ENCODE measurements around the gene RGS10.

The RGS10 gene

GRCh38 chr10:119497243-119497642 lies 45.3 kb downstream of the RGS10 start:
- no peaks in the 10 kb centered on the region for H3K36me3 ChIP-seq (replicated peaks; ENCODE audit: insufficient read depth, low read length)
- no peak overlapping the region for H3K4me2 ChIP-seq (ENCODE audit: low read depth, low read length)
- H3K27ac ChIP-seq (ENCODE audit: low read length): no peak overlapping the region
- H3K79me2 ChIP-seq (ENCODE audit: low read length): no peaks in the 10 kb centered on the region
- TF ChIP-seq EZH2phosphoT487 (IDR thresholded peaks at IDR 0.05; ENCODE audit: low read length) (no peak), EZH2 (optimal IDR thresholded peaks at IDR 0.05; ENCODE audit: low read depth, low read length) (no peak), CTCF (IDR thresholded peaks at IDR 0.05; ENCODE audit: low read length) (no peak)
- H3K9me2 ChIP-seq (replicated peaks; ENCODE audit: insufficient read depth, low read length): no peaks in the 10 kb centered on the region
- H3K9ac ChIP-seq (ENCODE audit: low read length): no peak overlapping the region
- H3K4me1 ChIP-seq (ENCODE audit: low read length): no peaks in the 10 kb centered on the region
- H4K20me1 ChIP-seq (ENCODE audit: insufficient read depth, low read length): no peaks in the 10 kb centered on the region
- no peaks in the 10 kb centered on the region for H3K27me3 ChIP-seq (replicated peaks; ENCODE audit: insufficient read depth, low read length)
- DNase-seq: no peak
- no peaks in the 10 kb centered on the region for H3F3A ChIP-seq (ENCODE audit: insufficient read depth, low read length)
- H3K4me3 ChIP-seq (ENCODE audit: low read length): no peak overlapping the region
- H2AFZ ChIP-seq (ENCODE audit: low read length): no peak overlapping the region
- H3K9me3 ChIP-seq (replicated peaks; ENCODE audit: insufficient read depth, low read length): no peaks in the 10 kb centered on the region

- Histone ChIP-seq H3K9me2 (replicated peaks; ENCODE audit: insufficient read depth, low read length) (no peaks in the 10 kb centered on the region), H3K4me1 (ENCODE audit: low read length) (no peaks in the 10 kb centered on the region), H4K20me1 (ENCODE audit: insufficient read depth, low read length) (no peaks in the 10 kb centered on the region), H3K9ac (ENCODE audit: low read length) (no peak overlapping the region), H3F3A (ENCODE audit: insufficient read depth, low read length) (no peaks in the 10 kb centered on the region), H3K79me2 (ENCODE audit: low read length) (no peaks in the 10 kb centered on the region), H3K9me3 (replicated peaks; ENCODE audit: insufficient read depth, low read length) (no peaks in the 10 kb centered on the region), H3K4me3 (ENCODE audit: low read length) (no peak overlapping the region), H3K4me2 (ENCODE audit: low read depth, low read length) (no peak overlapping the region), H2AFZ (ENCODE audit: low read length) (no peak overlapping the region), H3K27me3 (replicated peaks; ENCODE audit: insufficient read depth, low read length) (no peaks in the 10 kb centered on the region), H3K27ac (ENCODE audit: low read length) (no peak overlapping the region), H3K36me3 (replicated peaks; ENCODE audit: insufficient read depth, low read length) (no peaks in the 10 kb centered on the region)
- no peak for DNase-seq
- TF ChIP-seq CTCF (IDR thresholded peaks at IDR 0.05; ENCODE audit: low read length) (no peak), EZH2 (optimal IDR thresholded peaks at IDR 0.05; ENCODE audit: low read depth, low read length) (no peak)
Observed at GRCh38 chr10:119496273-119496672, 46.2 kb downstream of the RGS10 start.

- TF ChIP-seq CTCF (IDR thresholded peaks at IDR 0.05; ENCODE audit: low read length): no peak
- TF ChIP-seq EZH2phosphoT487 (IDR thresholded peaks at IDR 0.05; ENCODE audit: low read length): no peak
- TF ChIP-seq EZH2 (optimal IDR thresholded peaks at IDR 0.05; ENCODE audit: low read depth, low read length): no peak
- H3K4me3 ChIP-seq (ENCODE audit: low read length): no peak overlapping the region
- no peaks in the 10 kb centered on the region for H3K36me3 ChIP-seq (replicated peaks; ENCODE audit: insufficient read depth, low read length)
- H3F3A ChIP-seq (ENCODE audit: insufficient read depth, low read length): no peaks in the 10 kb centered on the region
- H3K27ac ChIP-seq (ENCODE audit: low read length): no peak overlapping the region
- DNase-seq: no peak
- H2AFZ ChIP-seq (ENCODE audit: low read length): no peak overlapping the region
- no peaks in the 10 kb centered on the region for H4K20me1 ChIP-seq (ENCODE audit: insufficient read depth, low read length)
- no peaks in the 10 kb centered on the region for H3K4me1 ChIP-seq (ENCODE audit: low read length)
- no peaks in the 10 kb centered on the region for H3K27me3 ChIP-seq (replicated peaks; ENCODE audit: insufficient read depth, low read length)
- no peak overlapping the region for H3K4me2 ChIP-seq (ENCODE audit: low read depth, low read length)
- H3K79me2 ChIP-seq (ENCODE audit: low read length): no peaks in the 10 kb centered on the region
- no peak overlapping the region for H3K9ac ChIP-seq (ENCODE audit: low read length)
- no peaks in the 10 kb centered on the region for H3K9me3 ChIP-seq (replicated peaks; ENCODE audit: insufficient read depth, low read length)
- H3K9me2 ChIP-seq (replicated peaks; ENCODE audit: insufficient read depth, low read length): no peaks in the 10 kb centered on the region
Observed at GRCh38 chr10:119495545-119495944, 47.0 kb downstream of the RGS10 start.

Measured in MM.1S (cell line).